GM23248 (cell line): ENCODE measurements around the gene RGPD4. TPM values are rescaled to one million over a fixed set of nuclear protein-coding genes. Genes with fewer than 3 reads are reported as not detected.

Source experiments
- DNase-seq: peaks from one replicate; pipeline ENCODE4 v3.0.0-alpha.2; 2015
- H2AFZ ChIP-seq: fragments of 200-600 bp; sonication (generic); 2 replicates; pipeline ENCODE4 v1.6.1; 2016; ENCODE audit warnings: antibody characterized with exemption
- H3F3A ChIP-seq: fragments of 200-600 bp; sonication (generic); 2 replicates; pipeline ENCODE4 v1.6.1; 2016; ENCODE audit warnings: mild to moderate bottlenecking, antibody characterized with exemption, mixed run types; ENCODE audit not compliant: insufficient read depth
- H3K27ac ChIP-seq: fragments of 200-600 bp; sonication (generic); 2 replicates; pipeline ENCODE4 v1.5.1; 2016; ENCODE audit warnings: mild to moderate bottlenecking
- H3K27me3 ChIP-seq: fragments of 200-600 bp; sonication (generic); replicated peaks from 2 replicates; pipeline ENCODE4 v1.6.1; 2016; ENCODE audit warnings: mild to moderate bottlenecking; ENCODE audit not compliant: insufficient read depth
- H3K36me3 ChIP-seq: fragments of 200-600 bp; sonication (generic); 2 replicates; pipeline ENCODE4 v1.6.1; 2016; ENCODE audit warnings: low read depth, mild to moderate bottlenecking
- H3K4me1 ChIP-seq: fragments of 200-600 bp; sonication (generic); 2 replicates; pipeline ENCODE4 v1.6.1; 2016; ENCODE audit warnings: mild to moderate bottlenecking; ENCODE audit not compliant: insufficient read depth
- H3K4me2 ChIP-seq: fragments of 200-600 bp; sonication (generic); one replicate; pipeline ENCODE4 v1.6.1; 2016; ENCODE audit warnings: mild to moderate bottlenecking; ENCODE audit not compliant: unreplicated experiment
- H3K4me3 ChIP-seq: fragments of 200-600 bp; sonication (generic); 2 replicates; pipeline ENCODE4 v1.5.1; 2016; ENCODE audit warnings: mild to moderate bottlenecking
- H3K79me2 ChIP-seq: fragments of 200-600 bp; sonication (generic); 2 replicates; pipeline ENCODE4 v1.6.1; 2016; ENCODE audit warnings: mild to moderate bottlenecking; ENCODE audit not compliant: insufficient read depth
- H3K9ac ChIP-seq: fragments of 200-600 bp; sonication (generic); 2 replicates; pipeline ENCODE4 v1.6.1; 2016; ENCODE audit warnings: mild to moderate bottlenecking
- H3K9me2 ChIP-seq: fragments of 200-600 bp; sonication (generic); 2 replicates; pipeline ENCODE4 v1.6.1; 2016; ENCODE audit warnings: mixed run types, mild to moderate bottlenecking, moderate library complexity; ENCODE audit not compliant: insufficient read depth
- H3K9me3 ChIP-seq: fragments of 200-600 bp; sonication (generic); one replicate; pipeline ENCODE4 v1.6.1; 2017; ENCODE audit warnings: low read depth
- H4K20me1 ChIP-seq: fragments of 200-600 bp; sonication (generic); 2 replicates; pipeline ENCODE4 v1.6.0; 2016; ENCODE audit not compliant: insufficient read depth
- EZH2 ChIP-seq: fragments of 200-600 bp; sonication (generic); IDR thresholded peaks from 2 replicates; pipeline ENCODE4 v1.6.1; 2018; ENCODE audit warnings: antibody characterized with exemption, mild to moderate bottlenecking; ENCODE audit not compliant: insufficient read depth, poor library complexity, severe bottlenecking
- EZH2phosphoT487 ChIP-seq: fragments of 200-600 bp; sonication (generic); IDR thresholded peaks from 2 replicates; pipeline ENCODE4 v1.6.1; 2018; ENCODE audit warnings: antibody characterized with exemption, moderate library complexity, mild to moderate bottlenecking, low read depth; ENCODE audit not compliant: insufficient read depth
- WGBS, 2 experiments: methylation state at CpG; one replicate each; pipeline ENCODE4 v1.1.6; 2015 to 2017; ENCODE audit warnings: low lambda C conversion rate in 2 of 2, low coverage in 1 of 2; ENCODE audit errors: missing lambda C conversion rate in 2 of 2; 5-methylcytosine and 5-hydroxymethylcytosine counted together
- in situ Hi-C: fragments of 300-500 bp; cut with MboI; formaldehyde crosslinking; loops from 2 replicates; pipeline ENCODE4 v1.15.0; 2020
- polyA plus RNA-seq: library from polyadenylated mRNA; unstranded; fragments of >200 nt; fragmentation: Nextera tagmentation; extraction: Ambion mirVana; gene quantifications from 2 replicates; pipeline ENCODE4 v1.2.1, GENCODE V29; 2016
- total RNA-seq: library from RNA; depleted of rRNA; stranded (reverse); fragments of >200 nt; shearing (Covaris generic); gene quantifications from 2 replicates; pipeline ENCODE4 v1.2.3, GENCODE V29; 2014

Gene RGPD4
- total and polyA plus RNA-seq, 2 experiments from 2014 or later, result not detected

DNA sequence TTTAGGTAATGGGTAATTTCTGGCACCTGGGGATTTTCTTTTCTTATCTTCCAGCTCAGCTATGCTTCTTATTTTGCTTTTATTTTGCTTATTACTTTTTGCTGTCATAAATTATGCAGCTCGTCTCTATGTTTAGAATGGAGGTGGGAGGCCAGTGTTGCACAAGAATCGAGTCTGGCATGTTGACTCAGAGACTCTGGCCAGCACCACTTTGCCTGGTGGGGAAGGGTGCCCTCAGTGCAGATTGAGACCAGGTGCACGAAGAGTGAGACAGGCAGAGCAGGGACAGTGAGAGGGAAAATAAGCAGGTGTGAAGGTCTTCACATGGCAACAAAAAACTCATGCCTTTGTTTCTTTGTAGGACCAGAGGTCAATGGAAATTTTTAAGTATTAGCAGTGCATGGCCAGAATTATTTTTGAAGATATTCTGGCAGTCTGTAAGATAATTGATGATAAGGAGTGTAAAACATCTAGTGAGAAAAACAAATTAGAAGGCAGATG, 100.4 kb downstream of the RGPD4 start:
- Histone ChIP-seq H3K9me3 (no peaks in the 10 kb centered on the region), H3K27ac (no peak overlapping the region), H3K9ac (no peak overlapping the region), H3K36me3 (no peaks in the 10 kb centered on the region), H3K79me2 (no peaks in the 10 kb centered on the region), H3F3A (no peaks in the 10 kb centered on the region), H3K9me2 (no peaks in the 10 kb centered on the region), H3K4me1 (no peaks in the 10 kb centered on the region), H4K20me1 (no peaks in the 10 kb centered on the region), H3K4me2 (no peak overlapping the region), H3K27me3 (peaks cover 11% of the 10 kb centered on the region; the same call in 1 of the 2 replicates), H2AFZ (no peak overlapping the region), H3K4me3 (no peak overlapping the region)
- no peak for DNase-seq
- in situ Hi-C loops, result no loop called here
- 15 to 16% methylated on average over 3 of the region's 3 CpGs for WGBS, 2 experiments
- no peak for TF ChIP-seq EZH2
- TF ChIP-seq EZH2phosphoT487, result no peak

DNA sequence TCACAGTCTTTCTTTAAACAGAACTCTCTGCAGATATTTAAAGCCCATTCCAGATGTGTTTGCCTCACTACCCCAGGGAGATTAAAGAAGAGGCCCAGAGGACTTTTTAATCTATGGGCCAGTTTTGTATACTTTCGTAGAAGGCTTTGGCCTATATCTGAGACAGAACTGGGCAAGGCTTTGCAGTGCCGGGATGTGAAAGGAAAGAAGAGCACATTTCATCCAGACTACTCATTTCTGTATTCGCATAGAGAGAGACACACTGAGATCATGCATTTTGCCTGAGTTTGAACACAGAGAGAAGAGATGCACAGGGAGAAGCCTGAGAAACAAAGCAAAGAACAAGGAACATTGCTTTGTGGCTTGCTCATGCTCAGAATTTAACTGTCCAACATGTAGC, 104.7 kb downstream of the RGPD4 start:
- no peak for DNase-seq
- in situ Hi-C loops, result no loop called here
- no peaks in the 10 kb centered on the region for H3K36me3 ChIP-seq
- H3K4me1 ChIP-seq, result no peaks in the 10 kb centered on the region
- H3K9me3 ChIP-seq, result no peaks in the 10 kb centered on the region
- 48 to 60% methylated on average over 3 of the region's 3 CpGs for WGBS, 2 experiments
- no peak overlapping the region for H2AFZ ChIP-seq
- no peaks in the 10 kb centered on the region for H3K79me2 ChIP-seq
- H4K20me1 ChIP-seq, result no peaks in the 10 kb centered on the region
- no peak overlapping the region for H3K4me3 ChIP-seq
- H3K9ac ChIP-seq, result no peak overlapping the region
- H3K9me2 ChIP-seq, result no peaks in the 10 kb centered on the region
- no peaks in the 10 kb centered on the region for H3F3A ChIP-seq
- H3K27ac ChIP-seq, result no peak overlapping the region
- peaks cover 11% of the 10 kb centered on the region; the same call in 1 of the 2 replicates for H3K27me3 ChIP-seq
- H3K4me2 ChIP-seq, result no peak overlapping the region
- TF ChIP-seq EZH2 (no peak), EZH2phosphoT487 (no peak)

DNA sequence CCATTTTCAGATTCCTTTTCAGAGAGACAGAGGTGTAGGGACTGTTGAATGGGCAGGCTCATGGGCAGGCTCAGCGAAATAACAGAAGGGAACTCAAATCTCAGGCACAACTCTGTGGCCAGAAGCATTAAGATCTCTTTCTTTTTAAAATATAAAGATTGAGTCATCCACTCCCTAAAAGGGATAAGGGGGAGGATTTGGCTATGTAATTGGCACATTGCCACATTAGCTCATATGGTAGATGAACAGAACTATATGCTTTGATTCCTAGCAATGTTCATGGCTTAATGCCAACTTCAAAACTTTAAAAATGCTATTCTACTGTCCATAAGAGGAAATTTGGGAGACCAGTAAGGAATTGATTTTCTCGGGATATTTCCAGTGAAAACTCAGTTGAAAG, 105.8 kb downstream of the RGPD4 start:
- in situ Hi-C loops, result no loop called here
- Histone ChIP-seq H3K36me3 (no peaks in the 10 kb centered on the region), H3F3A (no peaks in the 10 kb centered on the region), H3K9me2 (no peaks in the 10 kb centered on the region), H3K9ac (no peak overlapping the region), H3K9me3 (no peaks in the 10 kb centered on the region), H2AFZ (no peak overlapping the region), H3K4me2 (no peak overlapping the region), H3K4me1 (no peaks in the 10 kb centered on the region), H3K27ac (no peak overlapping the region), H3K79me2 (no peaks in the 10 kb centered on the region), H4K20me1 (no peaks in the 10 kb centered on the region), H3K4me3 (no peak overlapping the region), H3K27me3 (peaks cover 11% of the 10 kb centered on the region; the same call in 1 of the 2 replicates)
- TF ChIP-seq EZH2phosphoT487 (no peak), EZH2 (no peak)
- whole genome bisulfite sequencing, 2 experiments, result 15 to 32% methylated on average over 2 of the region's 2 CpGs
- peak; percentile 45 for DNase-seq

DNA sequence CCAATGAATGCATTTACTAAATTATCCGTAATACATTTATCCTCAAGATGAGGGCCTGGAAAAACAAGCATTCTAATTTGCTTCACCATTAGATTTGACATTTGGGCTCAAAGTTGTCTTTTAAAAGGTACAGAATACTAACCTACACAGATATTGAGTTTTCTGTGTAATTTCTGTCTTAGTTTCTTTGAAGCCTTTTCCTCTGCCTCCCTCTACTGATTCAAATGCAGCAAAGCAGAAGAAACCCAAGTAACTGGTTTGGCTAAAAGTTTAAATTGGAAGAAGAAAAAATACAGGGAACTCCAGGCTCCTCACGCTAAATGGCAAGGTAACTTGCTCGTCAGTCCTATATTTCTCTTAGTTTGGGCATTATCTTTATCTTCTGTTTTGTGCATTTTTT, 106.3 kb downstream of the RGPD4 start:
- Histone ChIP-seq H3K27ac (no peak overlapping the region), H3K4me2 (no peak overlapping the region), H2AFZ (no peak overlapping the region), H3K9me3 (no peaks in the 10 kb centered on the region), H3K79me2 (no peaks in the 10 kb centered on the region), H3F3A (no peaks in the 10 kb centered on the region), H3K9me2 (no peaks in the 10 kb centered on the region), H3K36me3 (no peaks in the 10 kb centered on the region), H3K27me3 (peaks cover 11% of the 10 kb centered on the region; the same call in 1 of the 2 replicates), H3K4me3 (no peak overlapping the region), H4K20me1 (no peaks in the 10 kb centered on the region), H3K9ac (no peak overlapping the region), H3K4me1 (no peaks in the 10 kb centered on the region)
- DNase-seq, result peak; percentile 44
- WGBS, 2 experiments, result 17 to 25% methylated on average over 3 of the region's 3 CpGs
- in situ Hi-C loops, result no loop called here
- TF ChIP-seq EZH2phosphoT487, result no peak
- TF ChIP-seq EZH2, result no peak
